22Rv1 (cell line): ENCODE measurements around the gene RAB5B.

Experiments used
- H3K27ac ChIP-seq: fragments of 450-650 bp; 2 replicates; pipeline ENCODE4 v1.5.1; 2017
- ZFX ChIP-seq: fragments of 450-650 bp; IDR thresholded peaks from 2 replicates; pipeline ENCODE4 v1.6.1; 2017; ENCODE audit warnings: antibody characterized with exemption, borderline replicate concordance
- TF ChIP-seq, protein P1 (sequence below): fragments of 450-650 bp; IDR thresholded peaks from 2 replicates; pipeline ENCODE4 v1.5.1; 2017; ENCODE audit warnings: mild to moderate bottlenecking

Gene RAB5B

DNA sequence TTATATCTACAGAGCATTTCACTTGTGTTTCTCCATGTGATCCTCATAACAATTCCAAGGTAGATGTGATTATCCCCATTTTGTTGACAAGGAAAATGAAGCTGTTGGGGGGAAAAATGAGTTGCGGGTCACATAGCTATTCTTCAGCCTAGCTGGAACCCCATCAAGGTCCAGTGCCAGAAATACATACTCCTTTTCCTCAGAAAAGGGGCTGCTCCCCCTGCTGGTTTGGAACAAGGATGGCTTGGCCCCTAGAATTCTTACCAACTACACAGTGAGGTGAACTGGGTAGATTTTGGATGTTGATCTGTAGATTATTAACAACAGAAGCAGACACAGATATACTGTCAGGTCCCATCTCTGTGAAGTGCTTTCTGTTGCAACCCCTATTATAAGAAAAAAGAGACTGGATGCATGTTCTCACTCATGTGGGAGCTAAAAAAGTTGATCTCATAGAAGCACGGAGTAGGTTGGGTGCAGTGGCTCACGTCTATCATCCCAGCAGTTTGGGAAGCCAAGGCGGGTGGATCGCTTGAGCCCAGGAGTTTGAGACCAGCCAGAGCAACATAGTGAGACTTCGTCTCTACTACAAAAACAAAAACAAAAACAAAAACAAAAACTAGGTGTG is 55.9 kb downstream of the RAB5B start:
- TF ChIP-seq, protein P1, sequence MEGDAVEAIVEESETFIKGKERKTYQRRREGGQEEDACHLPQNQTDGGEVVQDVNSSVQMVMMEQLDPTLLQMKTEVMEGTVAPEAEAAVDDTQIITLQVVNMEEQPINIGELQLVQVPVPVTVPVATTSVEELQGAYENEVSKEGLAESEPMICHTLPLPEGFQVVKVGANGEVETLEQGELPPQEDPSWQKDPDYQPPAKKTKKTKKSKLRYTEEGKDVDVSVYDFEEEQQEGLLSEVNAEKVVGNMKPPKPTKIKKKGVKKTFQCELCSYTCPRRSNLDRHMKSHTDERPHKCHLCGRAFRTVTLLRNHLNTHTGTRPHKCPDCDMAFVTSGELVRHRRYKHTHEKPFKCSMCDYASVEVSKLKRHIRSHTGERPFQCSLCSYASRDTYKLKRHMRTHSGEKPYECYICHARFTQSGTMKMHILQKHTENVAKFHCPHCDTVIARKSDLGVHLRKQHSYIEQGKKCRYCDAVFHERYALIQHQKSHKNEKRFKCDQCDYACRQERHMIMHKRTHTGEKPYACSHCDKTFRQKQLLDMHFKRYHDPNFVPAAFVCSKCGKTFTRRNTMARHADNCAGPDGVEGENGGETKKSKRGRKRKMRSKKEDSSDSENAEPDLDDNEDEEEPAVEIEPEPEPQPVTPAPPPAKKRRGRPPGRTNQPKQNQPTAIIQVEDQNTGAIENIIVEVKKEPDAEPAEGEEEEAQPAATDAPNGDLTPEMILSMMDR: peak; percentile 76
- TF ChIP-seq ZFX: no peak
- H3K27ac ChIP-seq: peak overlapping the region; percentile 25; the same call in 1 of the 2 replicates

- no peak for TF ChIP-seq ZFX
- TF ChIP-seq, protein P1: no peak
- H3K27ac ChIP-seq: no peak overlapping the region
Observed at GRCh38 chr12:56031987-56032386, 58.1 kb downstream of the RAB5B start.

DNA sequence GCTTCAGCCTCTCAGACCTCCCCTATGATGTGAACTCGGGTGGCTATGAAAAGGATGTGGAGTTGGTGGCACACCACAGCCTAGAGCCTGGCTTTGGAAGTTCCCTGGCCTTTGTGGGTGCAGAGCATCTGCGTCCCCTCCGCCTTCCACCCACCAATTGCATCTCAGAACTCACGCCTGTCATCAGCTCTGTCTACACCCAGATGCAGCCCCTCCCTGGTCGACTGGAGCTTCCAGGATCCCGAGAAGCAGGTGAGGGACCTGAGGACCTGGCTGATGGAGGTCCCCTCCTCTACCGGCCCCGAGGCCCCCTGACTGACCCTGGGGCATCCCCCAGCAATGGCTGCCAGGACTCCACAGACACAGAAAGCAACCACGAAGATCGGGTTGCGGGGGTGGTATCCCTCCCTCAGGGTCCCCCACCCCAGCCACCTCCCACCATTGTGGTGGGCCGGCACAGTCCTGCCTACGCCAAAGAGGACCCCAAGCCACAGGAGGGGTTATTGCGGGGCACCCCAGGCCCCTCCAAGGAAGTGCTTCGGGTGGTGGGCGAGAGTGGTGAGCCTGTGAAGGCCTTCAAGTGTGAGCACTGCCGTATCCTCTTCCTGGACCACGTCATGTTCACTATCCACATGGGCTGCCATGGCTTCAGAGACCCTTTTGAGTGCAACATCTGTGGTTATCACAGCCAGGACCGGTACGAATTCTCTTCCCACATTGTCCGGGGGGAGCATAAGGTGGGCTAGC is 60.9 kb downstream of the RAB5B start:
- TF ChIP-seq ZFX: no peak
- TF ChIP-seq, protein P1: no peak
- no peak overlapping the region for H3K27ac ChIP-seq

- no peak for TF ChIP-seq ZFX
- TF ChIP-seq, protein P1: no peak
- no peak overlapping the region for H3K27ac ChIP-seq
Observed at GRCh38 chr12:56037161-56037560, 63.3 kb downstream of the RAB5B start.

DNA sequence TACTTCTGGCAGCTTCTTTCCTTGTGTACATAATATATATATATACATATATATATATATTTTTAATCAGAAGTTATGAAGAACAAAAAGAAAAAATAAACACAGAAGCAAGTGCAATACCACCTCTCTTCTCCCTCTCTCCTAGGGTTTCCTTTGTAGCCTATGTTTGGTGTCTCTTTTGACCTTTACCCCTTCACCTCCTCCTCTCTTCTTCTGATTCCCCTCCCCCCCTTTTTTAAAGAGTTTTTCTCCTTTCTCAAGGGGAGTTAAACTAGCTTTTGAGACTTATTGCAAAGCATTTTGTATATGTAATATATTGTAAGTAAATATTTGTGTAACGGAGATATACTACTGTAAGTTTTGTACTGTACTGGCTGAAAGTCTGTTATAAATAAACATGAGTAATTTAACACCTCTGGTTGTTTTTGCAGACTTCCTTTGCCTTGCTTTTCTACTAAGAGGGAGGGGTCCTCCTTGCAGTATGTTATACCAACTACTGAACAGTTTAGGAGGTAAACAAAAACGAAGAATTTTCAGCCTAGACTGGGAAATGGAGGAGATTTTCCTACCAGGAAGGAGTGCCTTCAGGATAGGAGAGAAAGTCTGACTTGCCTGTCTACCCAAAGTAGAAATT is 64.3 kb downstream of the RAB5B start:
- H3K27ac ChIP-seq: no peak overlapping the region
- TF ChIP-seq ZFX: no peak
- TF ChIP-seq, protein P1: no peak

DNA sequence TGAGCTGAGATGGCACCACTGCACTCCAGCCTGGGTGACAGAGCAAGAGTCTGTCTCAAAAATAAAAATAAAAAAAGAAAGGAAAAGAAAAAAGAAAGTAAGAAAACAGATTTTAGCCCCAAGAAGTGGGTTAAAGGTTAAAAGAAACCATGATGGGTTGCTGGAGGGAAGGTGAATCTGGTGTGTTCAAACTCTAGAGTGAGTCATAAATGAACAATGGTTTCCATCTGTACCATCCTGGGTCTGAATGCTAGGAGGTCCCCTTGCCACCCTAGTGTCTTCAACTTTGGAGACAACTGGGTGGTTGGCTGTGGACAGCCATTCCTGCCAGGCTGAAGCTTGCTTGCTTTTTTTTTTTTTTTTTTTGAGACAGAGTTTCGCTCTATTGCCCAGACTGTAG is 66.3 kb downstream of the RAB5B start:
- TF ChIP-seq ZFX: no peak
- TF ChIP-seq, protein P1: no peak
- H3K27ac ChIP-seq: peak overlapping the region; percentile 92
